Measurements from ENCODE around the gene EPHB1.

DNA sequence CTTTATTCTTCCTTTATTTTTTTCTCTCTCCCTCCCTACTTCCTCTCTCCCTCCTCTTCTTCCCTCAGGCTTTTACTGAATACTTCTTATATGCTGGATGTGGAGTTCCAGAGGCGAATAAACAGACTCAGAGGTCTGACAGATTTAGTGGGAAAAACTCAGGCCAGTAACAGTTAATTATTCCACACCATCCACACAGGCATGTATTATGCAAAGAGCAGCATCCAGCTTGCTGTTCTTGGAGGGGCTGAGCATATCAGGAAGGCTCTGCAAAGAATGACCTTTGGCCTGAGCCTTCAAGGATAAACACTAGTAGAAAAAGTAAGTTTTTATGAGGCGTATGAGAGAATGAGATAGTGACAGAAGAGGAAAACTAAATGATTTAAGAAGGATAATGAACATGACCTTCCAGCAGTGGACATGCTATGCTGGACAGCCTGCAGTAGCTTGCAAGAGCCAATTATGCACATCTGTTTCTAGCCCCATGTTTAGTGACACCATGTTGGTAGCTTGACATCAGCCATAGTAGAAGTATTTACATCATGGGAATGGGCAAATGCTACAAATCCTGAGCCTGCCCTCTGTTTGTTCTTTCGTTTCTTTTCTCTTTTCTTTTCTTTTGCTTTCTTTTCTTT lies 387.4 kb downstream of the EPHB1 start:
- TF ChIP-seq, protein P1, sequence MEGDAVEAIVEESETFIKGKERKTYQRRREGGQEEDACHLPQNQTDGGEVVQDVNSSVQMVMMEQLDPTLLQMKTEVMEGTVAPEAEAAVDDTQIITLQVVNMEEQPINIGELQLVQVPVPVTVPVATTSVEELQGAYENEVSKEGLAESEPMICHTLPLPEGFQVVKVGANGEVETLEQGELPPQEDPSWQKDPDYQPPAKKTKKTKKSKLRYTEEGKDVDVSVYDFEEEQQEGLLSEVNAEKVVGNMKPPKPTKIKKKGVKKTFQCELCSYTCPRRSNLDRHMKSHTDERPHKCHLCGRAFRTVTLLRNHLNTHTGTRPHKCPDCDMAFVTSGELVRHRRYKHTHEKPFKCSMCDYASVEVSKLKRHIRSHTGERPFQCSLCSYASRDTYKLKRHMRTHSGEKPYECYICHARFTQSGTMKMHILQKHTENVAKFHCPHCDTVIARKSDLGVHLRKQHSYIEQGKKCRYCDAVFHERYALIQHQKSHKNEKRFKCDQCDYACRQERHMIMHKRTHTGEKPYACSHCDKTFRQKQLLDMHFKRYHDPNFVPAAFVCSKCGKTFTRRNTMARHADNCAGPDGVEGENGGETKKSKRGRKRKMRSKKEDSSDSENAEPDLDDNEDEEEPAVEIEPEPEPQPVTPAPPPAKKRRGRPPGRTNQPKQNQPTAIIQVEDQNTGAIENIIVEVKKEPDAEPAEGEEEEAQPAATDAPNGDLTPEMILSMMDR (IDR thresholded peaks at IDR 0.05): no peak
- TF ChIP-seq POLR2A (IDR thresholded peaks at IDR 0.05): no peak

Measured in uterus (tissue), 2 donors.